Activated naive CD4-positive, alpha-beta T cell (primary cell): Measurements from ENCODE around the gene OR2B6.
"Not testable (repeated sequence)": the region's sequence is repeated elsewhere in the genome, so short reads cannot be mapped to it uniquely, and the experiment has no call there.

ENCODE experiments used
- DNase-seq, 4 experiments: peaks; one replicate each; lab custom pipeline; 2025; lab: John Stamatoyannopoulos, UW

The OR2B6 gene

DNA sequence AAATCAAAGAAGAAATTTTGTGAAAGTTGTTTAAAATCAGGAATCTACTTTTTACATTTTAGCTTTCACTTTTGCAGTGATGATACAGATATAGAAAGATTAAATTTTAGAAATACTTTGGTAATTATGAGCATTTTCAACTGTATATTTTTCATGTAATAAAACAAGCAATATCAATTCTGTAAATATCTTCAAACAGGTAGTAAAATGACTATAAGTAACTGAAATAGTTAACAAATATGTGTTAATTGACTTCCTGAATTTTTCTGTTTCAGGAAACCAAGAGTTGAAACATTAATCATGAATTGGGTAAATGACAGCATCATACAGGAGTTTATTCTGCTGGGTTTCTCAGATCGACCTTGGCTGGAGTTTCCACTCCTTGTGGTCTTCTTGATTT is at the start of gene OR2B6:
Gene OR2B6, plus strand, starts transcription at position 301 of the 400 bp plus-strand sequence. Its CDS starts 0 bp downstream, at position 301.
- no peak for DNase-seq

DNA sequence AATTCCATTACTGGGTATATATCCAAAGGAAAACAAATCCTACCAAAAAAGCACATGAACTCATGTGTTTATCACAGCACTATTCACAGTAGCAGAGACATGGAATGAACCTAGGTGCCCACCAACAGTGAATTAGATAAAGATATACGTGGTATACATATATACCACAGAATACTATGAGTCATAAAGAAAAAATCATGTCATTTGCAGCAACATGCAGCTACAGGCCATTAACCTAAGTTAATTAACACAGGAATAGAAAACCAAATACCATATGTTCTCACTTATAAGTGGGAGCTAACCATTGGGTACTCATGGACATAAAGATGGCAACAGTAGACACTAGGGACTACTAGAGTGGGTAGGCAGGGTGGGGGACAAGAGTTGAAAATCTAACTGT is 49.0 kb upstream of the OR2B6 start:
- no peak for DNase-seq

DNA sequence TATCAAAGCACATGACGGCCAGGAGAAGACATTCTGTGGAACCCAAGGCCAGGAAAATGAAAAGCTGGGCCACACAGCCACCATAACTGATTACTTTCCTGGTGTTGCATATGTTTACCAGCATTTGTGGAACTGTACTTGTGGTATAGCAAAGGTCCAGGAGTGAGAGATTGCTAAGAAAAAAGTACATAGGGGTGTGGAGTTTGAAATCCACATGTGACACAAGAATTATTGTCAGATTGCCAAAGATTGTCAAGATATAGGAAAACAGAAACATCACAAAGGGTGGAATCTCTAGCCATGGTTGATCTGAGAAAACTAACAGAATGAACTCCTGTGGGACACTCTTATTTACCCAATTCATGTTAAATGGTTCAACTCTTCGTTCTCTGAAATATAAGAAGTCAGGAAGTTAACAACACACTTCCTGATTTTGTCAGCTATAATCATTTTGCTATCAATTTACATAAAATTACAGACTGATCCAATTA is 45.0 kb upstream of the OR2B6 start, which contains the start of gene OR2B2:
Gene OR2B2, minus strand, starts transcription at position 441 of the 491 bp plus-strand sequence. Its CDS starts 77 bp downstream, at position 364.
- DNase-seq: no peak

DNA sequence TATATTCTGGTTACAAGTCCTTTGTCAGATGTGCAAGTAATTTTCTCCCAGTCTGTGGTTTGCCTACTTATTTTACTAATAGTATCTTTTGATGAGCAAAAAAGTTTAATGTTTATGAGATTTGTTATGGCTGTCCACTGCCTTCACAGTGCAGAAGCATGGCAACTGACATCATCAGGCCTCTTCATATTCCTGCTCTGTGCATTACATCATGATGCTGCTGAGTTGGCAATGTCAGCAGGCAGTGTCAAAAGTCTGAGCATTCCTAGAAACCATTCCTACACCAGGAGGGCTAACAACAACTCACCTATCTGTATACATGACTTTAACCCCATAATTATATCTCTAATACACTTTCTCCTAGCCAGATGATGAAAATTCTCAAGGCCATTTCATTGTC is 34.1 kb upstream of the OR2B6 start:
- no peak for DNase-seq

DNA sequence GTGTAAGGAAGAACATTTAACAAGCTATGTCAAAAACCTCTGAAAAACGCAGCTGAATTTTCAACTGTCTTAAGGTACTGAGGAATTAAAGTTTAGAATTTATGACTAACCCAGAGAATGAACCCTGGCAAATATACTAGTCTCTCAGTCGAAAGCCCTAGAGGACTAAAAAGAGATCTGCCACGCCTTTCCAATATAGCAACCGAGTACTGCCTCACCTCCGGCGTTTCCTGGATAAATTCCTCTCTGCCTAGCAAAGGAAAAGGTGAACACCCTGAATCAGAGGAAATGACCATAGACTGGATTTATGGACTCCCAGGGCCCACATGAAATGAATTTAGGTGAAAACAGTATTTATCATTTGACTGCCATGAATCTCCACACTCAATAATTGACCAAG is 32.9 kb upstream of the OR2B6 start:
- DNase-seq: no peak

DNA sequence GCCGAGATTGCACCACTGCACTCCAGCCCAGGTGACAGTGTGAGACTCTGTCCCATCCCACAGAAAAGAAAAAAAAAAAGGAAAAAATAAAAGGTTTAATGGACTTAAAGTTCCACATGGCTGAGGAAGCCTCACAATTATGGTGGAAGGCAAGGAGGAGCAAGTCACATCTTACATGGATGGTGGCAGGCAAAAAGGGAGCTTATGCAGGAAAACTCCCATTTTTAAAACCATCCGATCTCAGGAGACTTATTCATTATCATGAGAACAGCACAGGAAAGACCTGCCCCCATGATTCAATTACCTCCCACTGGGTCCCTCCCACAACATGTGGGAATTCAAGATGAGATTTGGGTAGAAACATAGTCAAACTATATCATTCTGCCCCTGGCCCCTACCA is 29.0 kb upstream of the OR2B6 start:
- not testable (repeated sequence) for DNase-seq

DNA sequence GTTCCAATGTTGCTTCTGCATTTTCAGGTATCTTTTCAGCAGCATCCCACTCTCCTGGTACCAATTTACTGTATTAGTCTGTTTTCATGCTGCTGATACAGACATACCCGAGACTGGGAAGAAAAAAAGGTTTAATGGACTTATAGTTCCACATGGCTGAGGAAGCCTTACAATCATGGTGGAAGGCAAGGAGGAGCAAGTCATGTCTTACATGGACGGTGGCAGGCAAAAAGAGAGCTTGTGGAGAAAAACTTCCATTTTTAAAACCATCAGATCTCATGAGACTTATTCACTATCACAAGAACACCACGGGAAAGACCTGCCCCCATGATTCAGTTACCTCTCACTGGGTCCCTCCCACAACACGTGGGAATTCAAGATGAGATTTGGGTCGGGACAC is 27.1 kb upstream of the OR2B6 start:
- DNase-seq: not testable (repeated sequence)

DNA sequence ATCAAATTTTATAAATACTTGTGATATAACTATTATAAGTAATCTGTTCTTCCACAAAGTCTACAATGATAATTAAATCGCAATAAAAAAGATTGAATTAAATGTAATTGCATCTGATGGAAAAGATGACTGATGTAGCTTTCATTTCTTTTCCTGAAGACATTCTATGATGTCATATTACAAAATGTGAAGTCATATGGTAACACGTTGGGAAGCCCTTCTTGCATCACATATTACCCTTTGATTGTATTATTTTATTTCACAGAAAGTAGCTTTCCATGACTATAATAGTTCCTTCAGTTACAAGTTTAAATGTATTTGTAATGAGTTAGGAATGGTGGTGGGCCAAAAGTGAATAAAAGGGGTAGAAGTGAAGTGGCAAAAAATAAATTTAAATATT is 25.8 kb upstream of the OR2B6 start:
- DNase-seq: no peak

DNA sequence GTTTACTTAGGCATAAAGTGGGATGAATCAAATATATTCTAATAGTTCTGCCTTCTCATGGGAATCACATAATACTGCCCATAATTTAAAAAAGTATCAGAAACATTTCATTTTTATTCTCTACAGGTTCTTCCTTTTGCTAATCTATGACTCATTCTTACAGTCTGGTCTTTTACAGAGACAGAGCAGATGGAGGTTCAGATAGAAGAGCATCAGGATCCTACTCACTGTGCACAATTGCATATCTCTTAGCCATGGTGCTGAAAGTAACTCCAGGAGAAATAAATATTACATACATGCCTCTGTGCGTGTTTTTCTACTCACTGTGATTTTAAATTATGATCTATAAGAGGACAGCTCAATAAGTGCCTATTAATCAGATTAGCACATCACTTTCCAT is 16.3 kb upstream of the OR2B6 start:
- DNase-seq: no peak

DNA sequence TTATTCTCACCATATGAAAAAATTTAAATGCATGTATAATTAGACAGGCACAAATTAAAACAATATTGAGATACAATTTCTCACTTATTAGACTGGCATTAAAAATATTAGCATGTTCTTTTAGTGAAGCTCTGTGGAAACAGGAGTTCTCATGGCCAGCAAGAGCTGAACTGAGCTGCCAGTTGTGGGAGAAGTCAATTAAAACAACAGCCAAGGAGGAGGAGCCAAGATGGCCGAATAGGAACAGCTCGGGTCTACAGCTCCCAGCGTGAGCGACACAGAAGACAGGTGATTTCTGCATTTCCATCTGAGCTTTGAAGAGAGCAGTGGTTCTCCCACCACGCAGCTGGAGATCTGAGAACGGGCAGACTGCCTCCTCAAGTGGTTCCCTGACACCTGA is 14.0 kb upstream of the OR2B6 start:
- not testable (repeated sequence) for DNase-seq

DNA sequence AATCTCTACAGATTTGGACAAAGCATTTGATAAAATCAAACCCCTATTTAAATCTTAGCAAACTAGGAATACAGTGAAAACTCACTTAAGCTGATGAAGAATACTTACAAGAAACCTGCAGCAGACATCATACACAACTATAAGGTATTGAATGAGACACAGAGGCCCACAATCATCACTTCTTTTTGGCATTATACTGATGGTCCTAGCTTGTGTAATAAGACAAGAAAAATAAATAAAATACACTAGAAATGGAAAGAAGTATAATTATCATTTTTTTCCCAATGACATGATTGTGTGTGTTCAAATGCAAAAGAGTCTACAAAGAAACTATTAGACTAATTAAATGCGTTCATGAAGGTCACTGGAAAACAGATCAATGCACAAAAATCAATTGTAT is 8.8 kb upstream of the OR2B6 start:
- DNase-seq: no peak

DNA sequence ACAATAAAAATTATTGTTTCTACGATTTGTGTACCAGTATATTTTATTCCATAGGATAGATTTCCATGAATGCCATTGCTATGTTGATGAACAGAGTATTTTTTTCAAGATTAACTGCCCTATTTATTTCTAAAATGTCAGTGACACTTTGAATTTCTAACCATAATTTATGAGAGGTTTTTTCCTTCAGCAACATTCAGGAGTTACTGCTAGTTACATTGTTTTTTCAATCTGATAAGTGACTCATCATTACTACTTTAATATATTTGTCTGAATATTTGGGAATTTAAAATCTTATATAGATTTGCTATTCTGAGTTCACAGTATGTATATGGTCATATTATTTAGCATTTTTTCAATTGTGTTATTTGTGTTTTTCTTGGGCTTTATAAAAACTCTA is 6.0 kb upstream of the OR2B6 start:
- no peak for DNase-seq

DNA sequence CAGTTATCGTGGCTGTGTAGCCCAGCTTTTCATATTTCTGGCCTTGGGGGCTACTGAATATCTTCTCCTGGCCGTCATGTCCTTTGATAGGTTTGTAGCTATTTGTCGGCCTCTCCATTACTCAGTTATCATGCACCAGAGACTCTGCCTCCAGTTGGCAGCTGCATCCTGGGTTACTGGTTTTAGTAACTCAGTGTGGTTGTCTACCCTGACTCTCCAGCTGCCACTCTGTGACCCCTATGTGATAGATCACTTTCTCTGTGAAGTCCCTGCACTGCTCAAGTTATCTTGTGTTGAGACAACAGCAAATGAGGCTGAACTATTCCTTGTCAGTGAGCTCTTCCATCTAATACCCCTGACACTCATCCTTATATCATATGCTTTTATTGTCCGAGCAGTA is 475 bp downstream of the OR2B6 start:
- DNase-seq: no peak

DNA sequence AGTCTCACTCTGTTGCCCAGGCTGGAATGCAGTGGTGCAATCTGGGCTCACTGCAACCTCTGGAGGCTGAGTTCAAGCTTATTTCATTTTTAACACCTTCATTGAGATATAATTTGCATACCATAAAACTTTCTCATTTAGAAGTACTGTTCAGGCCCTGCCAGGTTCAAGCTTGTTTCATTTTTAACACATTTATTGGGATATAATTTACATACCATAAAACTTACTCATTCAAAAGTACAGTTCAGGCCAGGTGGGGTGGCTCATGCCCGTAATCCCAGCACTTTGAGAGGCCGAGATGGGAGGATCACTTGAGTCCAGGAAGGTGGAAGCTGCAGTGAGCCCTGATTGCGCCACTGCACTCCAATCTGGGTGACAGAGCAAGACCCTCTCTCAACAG is 5.5 kb downstream of the OR2B6 start:
- no peak for DNase-seq

DNA sequence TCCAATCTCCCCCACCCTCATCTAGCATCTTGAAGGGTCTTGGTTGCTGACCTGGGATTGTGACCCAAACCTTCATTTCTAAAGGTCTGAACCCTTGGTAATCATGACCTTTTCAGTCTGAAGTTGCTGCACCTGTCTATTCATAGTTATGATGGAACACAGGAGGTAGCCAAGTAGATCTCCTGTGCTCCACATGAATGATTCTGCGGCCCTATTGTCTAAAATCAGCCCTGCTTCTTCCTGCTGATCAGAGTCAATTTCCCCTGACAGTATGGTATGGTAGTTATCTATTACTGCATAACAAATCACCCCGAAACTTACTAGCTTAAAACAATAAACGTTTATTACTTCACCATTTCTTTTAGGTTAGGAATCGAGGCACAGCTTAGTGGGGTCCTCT is 9.0 kb downstream of the OR2B6 start:
- no peak for DNase-seq

DNA sequence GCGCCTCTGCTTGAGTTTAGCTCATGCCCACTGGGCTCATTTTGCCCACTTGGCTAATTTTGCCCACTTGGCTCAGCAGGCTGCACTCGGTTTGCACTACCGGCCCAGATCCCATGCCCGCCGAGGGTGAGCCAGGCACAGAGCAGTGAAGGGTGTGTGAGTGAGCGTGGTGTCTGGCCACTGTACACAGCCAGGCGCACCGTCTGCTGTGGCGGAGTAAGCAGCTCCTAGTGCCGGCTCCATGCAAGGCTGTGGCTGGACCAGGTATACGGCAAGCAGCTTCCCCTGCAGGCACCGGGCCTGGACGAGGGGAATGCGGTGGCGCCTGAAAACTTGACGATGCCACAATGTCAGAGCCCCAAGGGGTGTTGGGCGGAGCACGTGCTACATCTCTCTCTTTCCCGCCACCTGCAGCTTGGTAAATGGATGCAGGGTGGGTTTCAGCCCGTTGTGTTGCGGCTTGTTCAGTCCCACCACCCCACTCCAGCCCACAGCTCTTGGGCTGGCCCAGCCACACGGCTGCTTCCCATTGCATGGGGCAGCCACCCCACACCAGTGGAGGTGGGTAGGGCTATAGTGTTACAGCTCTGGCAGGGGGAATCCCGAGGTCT is 9.9 kb downstream of the OR2B6 start:
- no peak for DNase-seq

DNA sequence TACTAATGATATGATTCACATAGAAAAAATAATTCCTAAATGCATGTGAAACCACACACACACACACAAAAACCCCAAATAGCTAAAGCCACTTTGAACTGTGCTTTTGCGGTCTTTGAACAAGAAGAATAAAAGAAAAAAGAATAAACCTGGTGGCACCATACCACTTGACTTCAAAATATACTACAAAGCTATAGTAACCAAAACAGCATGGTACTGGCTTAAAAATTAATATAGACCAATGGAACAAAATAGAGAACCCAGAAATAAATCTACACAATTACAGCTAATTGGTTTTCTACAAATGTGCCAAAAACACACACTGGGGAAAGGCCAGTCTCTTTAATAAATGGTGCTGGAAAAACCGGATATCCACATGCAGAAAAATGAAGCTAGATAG is 13.4 kb downstream of the OR2B6 start:
- DNase-seq: no peak

DNA sequence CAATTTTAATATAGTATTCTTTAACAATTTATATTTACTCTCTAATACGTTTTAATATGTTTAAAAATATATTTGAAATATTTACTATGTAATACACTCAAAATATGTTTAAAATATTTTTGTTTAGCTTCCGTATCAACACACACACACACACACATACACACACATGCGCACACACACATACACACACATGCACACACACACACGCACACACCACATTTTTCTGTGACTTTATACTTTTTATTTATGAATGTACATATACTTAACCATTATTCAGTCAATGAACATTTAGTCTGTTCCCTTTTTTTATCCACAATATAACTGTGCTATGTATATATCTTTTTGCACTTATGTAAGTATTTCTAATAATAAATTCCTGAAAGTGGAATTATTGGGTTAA is 15.7 kb downstream of the OR2B6 start:
- no peak for DNase-seq

DNA sequence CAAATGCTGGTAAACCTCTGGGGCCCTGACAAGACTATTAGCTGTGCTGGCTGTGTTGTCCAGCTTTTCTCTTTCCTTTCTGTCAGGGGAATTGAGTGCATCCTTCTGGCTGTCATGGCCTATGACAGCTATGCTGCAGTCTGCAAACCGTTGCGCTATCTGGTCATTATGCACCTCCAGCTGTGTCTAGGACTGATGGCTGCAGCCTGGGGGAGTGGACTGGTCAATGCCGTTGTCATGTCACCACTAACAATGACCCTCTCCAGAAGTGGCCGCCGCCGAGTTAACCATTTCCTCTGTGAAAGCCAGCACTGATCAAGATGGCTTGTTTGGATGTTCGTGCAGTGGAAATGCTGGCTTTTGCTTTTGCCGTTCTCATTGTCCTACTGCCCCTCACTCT is 20.3 kb downstream of the OR2B6 start:
- no peak for DNase-seq

DNA sequence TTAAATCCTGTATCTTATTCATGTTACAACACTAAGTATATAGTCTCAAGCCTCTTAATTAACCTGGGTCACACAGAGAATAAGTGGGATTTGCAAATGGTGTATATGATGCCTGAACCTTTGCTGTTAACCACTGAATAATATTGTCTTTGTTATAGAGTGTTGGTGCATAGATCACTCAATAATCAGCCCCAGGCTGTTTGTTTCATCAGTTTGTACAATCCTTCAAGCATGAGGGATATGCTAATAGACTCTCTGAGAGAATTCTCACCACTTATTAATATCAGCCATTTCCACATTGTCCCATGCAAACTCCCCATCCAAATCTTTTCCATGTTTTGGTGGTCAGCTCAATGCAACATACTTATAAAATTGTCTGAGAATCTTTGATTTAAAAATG is 21.7 kb downstream of the OR2B6 start:
- DNase-seq: no peak

DNA sequence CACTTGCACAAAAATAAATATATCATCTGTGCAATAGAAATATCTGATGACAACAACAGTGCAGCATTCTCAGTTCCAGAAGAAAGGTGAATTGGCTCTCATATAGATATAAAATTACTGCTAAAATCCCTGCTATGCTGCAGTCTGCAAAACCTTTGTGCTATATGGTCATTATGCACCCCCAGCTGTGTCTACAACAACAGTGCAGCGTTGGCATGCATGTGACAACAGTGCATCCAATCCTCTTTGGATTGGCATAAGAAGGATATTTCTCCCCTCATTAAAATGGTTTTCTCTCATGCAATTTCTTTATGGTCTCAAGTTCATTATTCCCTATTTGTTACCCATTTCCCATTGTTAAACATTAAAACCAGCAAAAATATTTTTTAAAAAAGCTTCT is 23.1 kb downstream of the OR2B6 start:
- DNase-seq: no peak

DNA sequence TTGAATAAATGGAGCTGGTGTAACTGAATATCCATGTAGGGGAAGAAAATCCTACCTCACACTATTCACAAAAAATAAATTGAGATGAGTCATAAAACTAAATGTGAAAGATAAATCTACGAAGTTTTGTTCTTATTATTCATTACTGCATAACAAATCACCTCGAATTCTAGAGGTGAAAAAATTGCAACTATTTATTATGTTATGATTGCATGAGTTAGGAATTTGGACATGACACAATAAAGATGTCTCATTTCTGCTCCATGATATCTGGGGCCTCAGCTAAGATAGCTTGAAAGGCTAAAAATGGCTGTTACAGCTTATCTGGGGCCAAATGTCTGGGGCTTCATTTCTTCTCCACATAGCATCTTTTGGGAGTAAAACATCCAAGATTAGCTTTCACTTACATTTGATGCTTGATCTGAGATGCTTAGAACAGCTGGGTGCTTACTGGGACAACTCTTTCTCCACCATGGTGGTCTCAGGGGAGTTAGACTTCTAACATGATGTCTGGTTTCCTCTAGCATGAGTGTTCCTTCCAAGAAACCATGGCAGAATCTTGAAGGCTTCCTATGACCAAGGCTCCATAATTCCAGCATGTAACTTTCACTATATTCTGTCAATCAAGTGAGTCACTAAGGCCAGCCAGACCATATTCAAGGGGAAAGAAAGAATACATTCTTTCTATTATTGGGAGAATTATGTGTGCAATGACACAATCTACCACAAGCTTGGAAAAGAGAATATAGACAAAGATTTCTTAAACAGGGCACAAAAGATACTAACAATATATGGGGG is 30.1 kb downstream of the OR2B6 start:
- no peak for DNase-seq

DNA sequence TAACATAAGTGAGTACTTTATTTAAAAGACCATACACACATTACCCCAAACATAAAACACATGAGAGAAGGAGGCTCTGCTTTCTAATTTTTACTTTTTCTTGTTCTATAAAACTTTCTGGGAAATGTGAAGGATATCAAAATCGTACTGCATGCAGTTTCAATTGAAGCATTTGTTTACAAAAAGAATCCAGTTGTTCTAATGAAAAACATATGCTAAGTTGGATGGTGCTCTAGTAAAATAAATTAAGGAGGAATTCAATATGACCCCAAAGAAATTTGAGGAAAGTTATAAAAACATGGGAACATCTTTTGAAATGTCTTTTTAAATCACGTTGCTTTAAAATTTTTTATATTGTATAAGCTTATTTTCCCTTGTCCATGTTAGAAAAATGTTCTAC is 37.6 kb downstream of the OR2B6 start:
- DNase-seq: no peak
